HG02642 (cell line): ENCODE results near the gene LRCH1.

ENCODE experiments used
- ATAC-seq: cut with Tn5 transposase; IDR thresholded peaks from one replicate; pipeline ENCODE4 v1.9.1; 2021; ENCODE audit warnings: mild to moderate bottlenecking; ENCODE audit not compliant: unreplicated experiment, poor library complexity

Gene LRCH1

GRCh38 chr13:46606970-46607369, 54.0 kb downstream of the LRCH1 start:
- ATAC-seq, result no peak

- ATAC-seq, result peak; percentile 40
Measured at GRCh38 chr13:46607768-46608564, 55.0 kb downstream of the LRCH1 start.

- ATAC-seq, result no peak
Measured at GRCh38 chr13:46609052-46609451, 56.1 kb downstream of the LRCH1 start.

GRCh38 chr13:46609726-46610125, 56.8 kb downstream of the LRCH1 start:
- ATAC-seq, result no peak

- ATAC-seq, result no peak
Measured at GRCh38 chr13:46612267-46612666, 59.3 kb downstream of the LRCH1 start.

GRCh38 chr13:46613409-46614049, 60.6 kb downstream of the LRCH1 start:
- no peak for ATAC-seq

GRCh38 chr13:46614582-46614981, 61.6 kb downstream of the LRCH1 start:
- no peak for ATAC-seq

GRCh38 chr13:46615888-46616531, 63.0 kb downstream of the LRCH1 start:
- ATAC-seq, result no peak

GRCh38 chr13:46617229-46617721, 64.3 kb downstream of the LRCH1 start:
- no peak for ATAC-seq

GRCh38 chr13:46617885-46618284, 64.9 kb downstream of the LRCH1 start:
- ATAC-seq, result no peak

- ATAC-seq, result no peak
Measured at GRCh38 chr13:46618694-46619254, 65.8 kb downstream of the LRCH1 start.

- no peak for ATAC-seq
Measured at GRCh38 chr13:46620029-46620428, 67.1 kb downstream of the LRCH1 start.

- ATAC-seq, result no peak
Measured at GRCh38 chr13:46620471-46620870, 67.5 kb downstream of the LRCH1 start.

- ATAC-seq, result no peak
Measured at GRCh38 chr13:46621133-46621532, 68.2 kb downstream of the LRCH1 start.

GRCh38 chr13:46621792-46622629, 69.0 kb downstream of the LRCH1 start:
- ATAC-seq, result no peak

- ATAC-seq, result no peak
Measured at GRCh38 chr13:46622630-46623256, 69.8 kb downstream of the LRCH1 start.

- ATAC-seq, result peak; percentile 55
Measured at GRCh38 chr13:46624353-46624752, 71.4 kb downstream of the LRCH1 start.

GRCh38 chr13:46624821-46625220, 71.9 kb downstream of the LRCH1 start:
- ATAC-seq, result no peak

GRCh38 chr13:46627462-46627861, 74.5 kb downstream of the LRCH1 start:
- ATAC-seq, result no peak
